ENCODE results near the gene RANBP3L.

RANBP3L gene

GRCh38 chr5:36214436-36214835, 87.3 kb downstream of the RANBP3L start:
- Histone ChIP-seq H3K27me3 (ENCODE audit: low read length) (no peaks in the 10 kb centered on the region), H4K20me1 (ENCODE audit: low read depth, low read length) (no peaks in the 10 kb centered on the region), H3K9me2 (replicated peaks; ENCODE audit: insufficient read depth, low read length) (no peaks in the 10 kb centered on the region), H3K79me2 (ENCODE audit: insufficient read depth, low read length) (no peaks in the 10 kb centered on the region), H3K4me3 (ENCODE audit: insufficient read depth, low read length, poor library complexity, severe bottlenecking) (no peak overlapping the region), H3F3A (ENCODE audit: insufficient read depth) (no peaks in the 10 kb centered on the region), H3K36me3 (ENCODE audit: low read length) (peaks cover 6% of the 10 kb centered on the region; the same call in 1 of the 2 replicates), H3K27ac (ENCODE audit: low read depth, low read length) (no peak overlapping the region), H3K4me2 (ENCODE audit: low read depth, low read length, poor library complexity, severe bottlenecking) (no peak overlapping the region), H2AFZ (ENCODE audit: low read depth, low read length, severe bottlenecking) (no peak overlapping the region), H3K9me3 (ENCODE audit: insufficient read depth, low read length) (no peaks in the 10 kb centered on the region), H3K9ac (ENCODE audit: low read length) (no peak overlapping the region)
- no peak for TF ChIP-seq CTCF (IDR thresholded peaks at IDR 0.05; ENCODE audit: insufficient read depth, low read length, poor library complexity, severe bottlenecking)
- no peak for TF ChIP-seq EZH2phosphoT487 (conservative IDR thresholded peaks at IDR 0.05; ENCODE audit: low read length)

- Histone ChIP-seq H3K4me3 (ENCODE audit: insufficient read depth, low read length, poor library complexity, severe bottlenecking) (no peak overlapping the region), H3K36me3 (ENCODE audit: low read length) (no peaks in the 10 kb centered on the region), H3K4me2 (ENCODE audit: low read depth, low read length, poor library complexity, severe bottlenecking) (no peak overlapping the region)
Observed at GRCh38 chr5:36209664-36210063, 92.0 kb downstream of the RANBP3L start.

GRCh38 chr5:36208786-36209185, 92.9 kb downstream of the RANBP3L start:
- no peaks in the 10 kb centered on the region for H3K9me3 ChIP-seq (ENCODE audit: insufficient read depth, low read length)
- H3K4me2 ChIP-seq (ENCODE audit: low read depth, low read length, poor library complexity, severe bottlenecking), result no peak overlapping the region
- H3K27ac ChIP-seq (ENCODE audit: low read depth, low read length), result no peak overlapping the region
- H3F3A ChIP-seq (ENCODE audit: insufficient read depth), result no peaks in the 10 kb centered on the region
- no peaks in the 10 kb centered on the region for H4K20me1 ChIP-seq (ENCODE audit: low read depth, low read length)
- H3K79me2 ChIP-seq (ENCODE audit: insufficient read depth, low read length), result no peaks in the 10 kb centered on the region
- no peaks in the 10 kb centered on the region for H3K9me2 ChIP-seq (replicated peaks; ENCODE audit: insufficient read depth, low read length)
- TF ChIP-seq CTCF (IDR thresholded peaks at IDR 0.05; ENCODE audit: insufficient read depth, low read length, poor library complexity, severe bottlenecking) (no peak), EZH2phosphoT487 (conservative IDR thresholded peaks at IDR 0.05; ENCODE audit: low read length) (no peak)
- no peak overlapping the region for H3K9ac ChIP-seq (ENCODE audit: low read length)
- no peaks in the 10 kb centered on the region for H3K27me3 ChIP-seq (ENCODE audit: low read length)
- no peak overlapping the region for H2AFZ ChIP-seq (ENCODE audit: low read depth, low read length, severe bottlenecking)
- H3K4me3 ChIP-seq (ENCODE audit: insufficient read depth, low read length, poor library complexity, severe bottlenecking), result no peak overlapping the region
- no peaks in the 10 kb centered on the region for H3K36me3 ChIP-seq (ENCODE audit: low read length)

More at GRCh38 chr5:36209664-36210063, 92.0 kb downstream of the RANBP3L start:
- Histone ChIP-seq H3K9me2 (replicated peaks; ENCODE audit: insufficient read depth, low read length) (no peaks in the 10 kb centered on the region), H2AFZ (ENCODE audit: low read depth, low read length, severe bottlenecking) (no peak overlapping the region), H4K20me1 (ENCODE audit: low read depth, low read length) (no peaks in the 10 kb centered on the region), H3K9ac (ENCODE audit: low read length) (no peak overlapping the region), H3K27me3 (ENCODE audit: low read length) (no peaks in the 10 kb centered on the region), H3K27ac (ENCODE audit: low read depth, low read length) (no peak overlapping the region), H3K9me3 (ENCODE audit: insufficient read depth, low read length) (no peaks in the 10 kb centered on the region), H3K79me2 (ENCODE audit: insufficient read depth, low read length) (no peaks in the 10 kb centered on the region), H3F3A (ENCODE audit: insufficient read depth) (no peaks in the 10 kb centered on the region)
- TF ChIP-seq EZH2phosphoT487 (conservative IDR thresholded peaks at IDR 0.05; ENCODE audit: low read length) (no peak), CTCF (IDR thresholded peaks at IDR 0.05; ENCODE audit: insufficient read depth, low read length, poor library complexity, severe bottlenecking) (no peak)

All from SU-DHL-6 (cell line).